DMS79 treated with DMSO at 0.1 percent for 48 hours (cell line): Measurements from ENCODE around the gene NAPG.
"Not testable (repeated sequence)": the region's sequence is repeated elsewhere in the genome, so short reads cannot be mapped to it uniquely, and the experiment has no call there.

Experiments used
- DNase-seq: peaks from one replicate; lab custom pipeline; 2025; lab: John Stamatoyannopoulos, UW

Gene NAPG

GRCh38 chr18:10514601-10515000 is 11.2 kb upstream of the NAPG start:
- DNase-seq, result no peak

GRCh38 chr18:10515456-10515855 is 10.4 kb upstream of the NAPG start:
- DNase-seq, result no peak

GRCh38 chr18:10516078-10516477 is 9.7 kb upstream of the NAPG start:
- no peak for DNase-seq

- DNase-seq, result no peak
Measured at GRCh38 chr18:10518595-10519255, 7.1 kb upstream of the NAPG start.

GRCh38 chr18:10519366-10519765 is 6.5 kb upstream of the NAPG start:
- no peak for DNase-seq

GRCh38 chr18:10519999-10520935 is 5.6 kb upstream of the NAPG start:
- peak; percentile 65 for DNase-seq

- DNase-seq, result no peak
Measured at GRCh38 chr18:10521566-10521965, 4.3 kb upstream of the NAPG start.

- no peak for DNase-seq
Measured at GRCh38 chr18:10522574-10522973, 3.3 kb upstream of the NAPG start.

GRCh38 chr18:10523544-10523943 is 2.3 kb upstream of the NAPG start:
- DNase-seq, result no peak

GRCh38 chr18:10524507-10525370 is 1.1 kb upstream of the NAPG start:
- no peak for DNase-seq

GRCh38 chr18:10525371-10525691 is 496 bp upstream of the NAPG start:
- no peak for DNase-seq

GRCh38 chr18:10526561-10526949 is 728 bp downstream of the NAPG start:
- DNase-seq, result no peak

- DNase-seq, result no peak
Measured at GRCh38 chr18:10528439-10528838, 2.6 kb downstream of the NAPG start.

GRCh38 chr18:10530002-10530401 is 4.2 kb downstream of the NAPG start:
- no peak for DNase-seq

- DNase-seq, result no peak
Measured at GRCh38 chr18:10530852-10531251, 5.0 kb downstream of the NAPG start.

GRCh38 chr18:10533111-10533510 is 7.3 kb downstream of the NAPG start:
- DNase-seq, result no peak

GRCh38 chr18:10536280-10536679 is 10.5 kb downstream of the NAPG start:
- DNase-seq, result no peak

- DNase-seq, result no peak
Measured at GRCh38 chr18:10537765-10538164, 11.9 kb downstream of the NAPG start.

- not testable (repeated sequence) for DNase-seq
Measured at GRCh38 chr18:10539124-10539523, 13.3 kb downstream of the NAPG start.

GRCh38 chr18:10543277-10543676 is 17.4 kb downstream of the NAPG start:
- DNase-seq, result no peak

- no peak for DNase-seq
Measured at GRCh38 chr18:10544093-10544748, 18.4 kb downstream of the NAPG start.
